Measurements from ENCODE around the gene CDKL2. TPM values are rescaled to one million over a fixed set of nuclear protein-coding genes. Genes with fewer than 3 reads are reported as not detected.
A peak's percentile ranks its signal among the peaks of the same experiment; 100 is the strongest.

Gene CDKL2
- total and polyA plus RNA-seq, 2 experiments from 2014 or later = 1.8 to 3.1 TPM

GRCh38 chr4:75653845-75654503 lies 23.6 kb upstream of the CDKL2 start:
- DNase-seq (ENCODE audit: low spot score) = peak; percentile 74
- Histone ChIP-seq H3K36me3 (ENCODE audit: insufficient read depth) (peaks cover 86% of the 10 kb centered on the region), H3F3A (replicated peaks; ENCODE audit: low read depth) (peaks cover 7% of the 10 kb centered on the region), H2AFZ (no peak overlapping the region), H3K27ac (ENCODE audit: low read depth) (no peak overlapping the region), H4K20me1 (replicated peaks; ENCODE audit: insufficient read depth) (peaks cover 36% of the 10 kb centered on the region), H3K4me1 (ENCODE audit: insufficient read depth) (no peaks in the 10 kb centered on the region; the same call in 1 of the 2 replicates), H3K4me2 (no peak overlapping the region), H3K79me2 (replicated peaks; ENCODE audit: insufficient read depth) (peaks cover 99% of the 10 kb centered on the region), H3K4me3 (no peak overlapping the region), H3K9me2 (ENCODE audit: insufficient read depth) (no peaks in the 10 kb centered on the region), H3K27me3 (ENCODE audit: insufficient read depth) (no peaks in the 10 kb centered on the region)
- peak; percentile 91 for ATAC-seq
- Mint-ChIP-seq H3K27me3 (ENCODE audit: insufficient read depth, low read depth, poor library complexity) (no peaks in the 10 kb centered on the region), H3K27ac (peak overlapping the region; percentile 30; the same call in 1 of the 2 replicates), H3K9me3 (no peaks in the 10 kb centered on the region), H3K36me3 (ENCODE audit: low read depth) (peaks cover 89% of the 10 kb centered on the region), H3K4me1 (peaks cover 14% of the 10 kb centered on the region), H3K4me3 (no peak overlapping the region)
- TF ChIP-seq ZNF331 (CRISPR knock-in tag; IDR thresholded peaks at IDR 0.05; ENCODE audit: low read depth) (no peak), CTCF (conservative IDR thresholded peaks at IDR 0.05; ENCODE audit: low read depth in 2 of 2) (peak; percentile 66 to 75), ETS1 (IDR thresholded peaks at IDR 0.05) (no peak), REST (IDR thresholded peaks at IDR 0.05; ENCODE audit: unreplicated experiment) (no peak)

GRCh38 chr4:75644095-75644494 lies 13.8 kb upstream of the CDKL2 start:
- H3K4me2 ChIP-seq = no peak overlapping the region
- peaks cover 73% of the 10 kb centered on the region for H3K36me3 Mint-ChIP-seq (ENCODE audit: low read depth)
- H3K27ac ChIP-seq (ENCODE audit: low read depth) = peak overlapping the region; percentile 26; the same call in 1 of the 2 replicates
- ATAC-seq (no peak), DNase-seq (ENCODE audit: low spot score) (no peak)
- no peak overlapping the region for H3K27ac Mint-ChIP-seq
- H2AFZ ChIP-seq = no peak overlapping the region
- peaks cover 5% of the 10 kb centered on the region for H3K27me3 Mint-ChIP-seq (ENCODE audit: insufficient read depth, low read depth, poor library complexity)
- no peak overlapping the region for H3K4me3 ChIP-seq
- H3K36me3 ChIP-seq (ENCODE audit: insufficient read depth) = peaks cover 54% of the 10 kb centered on the region
- H3K4me1 ChIP-seq (ENCODE audit: insufficient read depth) = no peaks in the 10 kb centered on the region
- H3K79me2 ChIP-seq (replicated peaks; ENCODE audit: insufficient read depth) = peaks cover 12% of the 10 kb centered on the region
- peaks cover 1% of the 10 kb centered on the region; the same call in 1 of the 3 replicates for H3K4me1 Mint-ChIP-seq
- no peak overlapping the region for H3K4me3 Mint-ChIP-seq
- H3K27me3 ChIP-seq (ENCODE audit: insufficient read depth) = no peaks in the 10 kb centered on the region
- no peaks in the 10 kb centered on the region for H3K9me3 Mint-ChIP-seq
- no peaks in the 10 kb centered on the region for H3K9me2 ChIP-seq (ENCODE audit: insufficient read depth)
- peaks cover 10% of the 10 kb centered on the region for H3F3A ChIP-seq (replicated peaks; ENCODE audit: low read depth)
- H4K20me1 ChIP-seq (replicated peaks; ENCODE audit: insufficient read depth) = peaks cover 24% of the 10 kb centered on the region; the same call in 1 of the 2 replicates
- no peak for TF ChIP-seq REST (IDR thresholded peaks at IDR 0.05; ENCODE audit: unreplicated experiment)
- TF ChIP-seq JUNB (IDR thresholded peaks at IDR 0.05; ENCODE audit: unreplicated experiment) = no peak
- TF ChIP-seq EZH2phosphoT487 (IDR thresholded peaks at IDR 0.05; ENCODE audit: unreplicated experiment) = no peak
- no peak for TF ChIP-seq ETS1 (IDR thresholded peaks at IDR 0.05)
- TF ChIP-seq CREB1 (CRISPR knock-in tag; IDR thresholded peaks at IDR 0.05; ENCODE audit: low read depth) = no peak
- no peak for TF ChIP-seq ZNF114 (CRISPR knock-in tag; IDR thresholded peaks at IDR 0.05)
